Thyroid gland (tissue), 4 donors: ENCODE measurements around the gene IPO9. TPM values are rescaled to one million over a fixed set of nuclear protein-coding genes. Genes with fewer than 3 reads are reported as not detected.
"Not testable (repeated sequence)": the region's sequence is repeated elsewhere in the genome, so short reads cannot be mapped to it uniquely, and the experiment has no call there.

Experiments
- DNase-seq, 2 donors: peaks; one replicate each; pipeline ENCODE4 v3.0.0-alpha.2; 2019
- H3K27ac ChIP-seq, 3 donors: fragments of 200-600 bp; sonication (generic); 1 replicate in 2 of 3; 2 replicates in 1 of 3; pipeline ENCODE4 v1.5.1; 2016 to 2019; ENCODE audit warnings: mild to moderate bottlenecking in 1 of 3, moderate library complexity in 1 of 3
- H3K27me3 ChIP-seq: fragments of 200-600 bp; sonication (generic); one replicate; pipeline ENCODE4 v1.5.1; 2019
- H3K36me3 ChIP-seq, 2 donors: fragments of 200-600 bp; sonication (generic); one replicate each; pipeline ENCODE4 v1.5.1; 2016 to 2019
- H3K4me1 ChIP-seq, 2 donors: fragments of 200-600 bp; sonication (generic); one replicate each; pipeline ENCODE4 v1.5.1; 2017 to 2019
- H3K4me3 ChIP-seq, 3 donors: fragments of 200-600 bp; sonication (generic); replicated peaks in 1 of 3; 1 replicate in 2 of 3; 2 replicates in 1 of 3; pipeline ENCODE4 v1.5.1; 2016; ENCODE audit warnings: mild to moderate bottlenecking in 1 of 3
- H3K9me3 ChIP-seq: fragments of 200-600 bp; sonication (generic); one replicate; pipeline ENCODE4 v1.5.1; 2017
- POLR2A ChIP-seq, 2 donors: fragments of 450-650 bp; IDR thresholded peaks; one replicate each; pipeline ENCODE4 v1.6.1; 2017; ENCODE audit warnings: antibody characterized with exemption in 2 of 2, mild to moderate bottlenecking in 2 of 2, moderate library complexity in 1 of 2
- WGBS, 2 donors: methylation state at CpG; one replicate each; pipeline ENCODE4 v1.1.5; 2017; 5-methylcytosine and 5-hydroxymethylcytosine counted together
- intact Hi-C: fragments of 100-400 bp; cut with DNase I; formaldehyde crosslinking; loops from one replicate; pipeline ENCODE4 v1.15.1; 2023
- total RNA-seq, 4 donors: library from RNA; depleted of rRNA; stranded (reverse); fragments of >200 nt; gene quantifications; one replicate each; pipeline ENCODE4 v1.2.3, GENCODE V29; 2016
- TF ChIP-seq, protein P1 (sequence below), 6 experiments: fragments of 200-600 bp in 3 of 6; fragments of 450-650 bp in 3 of 6; sonication (generic) in 3 of 6; IDR thresholded peaks; one replicate each; pipeline ENCODE4 v1.5.1; 2016 to 2019; ENCODE audit warnings: antibody characterized with exemption in 6 of 6, mild to moderate bottlenecking in 2 of 6, inconsistent platforms in 1 of 6, moderate library complexity in 1 of 6

Gene IPO9
- total RNA-seq, 4 donors from 2014 or later = 28.4 to 42.1 (median 36.7) TPM

DNA sequence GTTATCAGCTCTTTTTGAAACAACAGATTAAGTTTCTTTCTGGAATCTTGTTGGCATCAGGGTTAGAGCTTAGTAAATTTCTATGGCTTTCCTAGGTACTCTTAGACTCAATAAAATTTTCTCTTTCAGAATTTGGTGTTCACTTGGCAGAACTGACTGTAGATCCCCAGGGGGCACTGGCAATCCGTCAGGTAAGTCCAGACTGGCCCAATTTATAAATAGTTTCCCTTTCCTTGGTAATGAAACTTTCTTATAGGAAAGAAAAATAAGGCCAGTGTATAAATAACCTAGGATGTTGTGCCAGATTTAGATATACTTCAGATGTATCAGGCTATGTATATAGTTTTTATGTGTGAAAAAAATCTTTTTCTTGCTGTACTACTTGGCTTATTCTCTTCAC is 18.2 kb downstream of the IPO9 start:
- H3K9me3 ChIP-seq = no peaks in the 10 kb centered on the region
- peak in 1 of 2 donors; percentile 21 for DNase-seq
- H3K27ac ChIP-seq = peak overlapping the region in 1 of 3 donors; percentile 84
- H3K36me3 ChIP-seq = peaks cover 2 to 3% of the 10 kb centered on the region in 2 donors
- intact Hi-C loops = no loop called here
- H3K4me3 ChIP-seq = no peak overlapping the region
- no peaks in the 10 kb centered on the region for H3K27me3 ChIP-seq
- WGBS, 2 donors = 31 to 68% methylated on average over 1 of the region's 1 CpG
- TF ChIP-seq POLR2A (IDR thresholded peaks at IDR 0.05) = no peak
- TF ChIP-seq, protein P1, sequence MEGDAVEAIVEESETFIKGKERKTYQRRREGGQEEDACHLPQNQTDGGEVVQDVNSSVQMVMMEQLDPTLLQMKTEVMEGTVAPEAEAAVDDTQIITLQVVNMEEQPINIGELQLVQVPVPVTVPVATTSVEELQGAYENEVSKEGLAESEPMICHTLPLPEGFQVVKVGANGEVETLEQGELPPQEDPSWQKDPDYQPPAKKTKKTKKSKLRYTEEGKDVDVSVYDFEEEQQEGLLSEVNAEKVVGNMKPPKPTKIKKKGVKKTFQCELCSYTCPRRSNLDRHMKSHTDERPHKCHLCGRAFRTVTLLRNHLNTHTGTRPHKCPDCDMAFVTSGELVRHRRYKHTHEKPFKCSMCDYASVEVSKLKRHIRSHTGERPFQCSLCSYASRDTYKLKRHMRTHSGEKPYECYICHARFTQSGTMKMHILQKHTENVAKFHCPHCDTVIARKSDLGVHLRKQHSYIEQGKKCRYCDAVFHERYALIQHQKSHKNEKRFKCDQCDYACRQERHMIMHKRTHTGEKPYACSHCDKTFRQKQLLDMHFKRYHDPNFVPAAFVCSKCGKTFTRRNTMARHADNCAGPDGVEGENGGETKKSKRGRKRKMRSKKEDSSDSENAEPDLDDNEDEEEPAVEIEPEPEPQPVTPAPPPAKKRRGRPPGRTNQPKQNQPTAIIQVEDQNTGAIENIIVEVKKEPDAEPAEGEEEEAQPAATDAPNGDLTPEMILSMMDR (IDR thresholded peaks at IDR 0.05) = no peak
- H3K4me1 ChIP-seq = peaks cover 23 to 26% of the 10 kb centered on the region in 2 donors

DNA sequence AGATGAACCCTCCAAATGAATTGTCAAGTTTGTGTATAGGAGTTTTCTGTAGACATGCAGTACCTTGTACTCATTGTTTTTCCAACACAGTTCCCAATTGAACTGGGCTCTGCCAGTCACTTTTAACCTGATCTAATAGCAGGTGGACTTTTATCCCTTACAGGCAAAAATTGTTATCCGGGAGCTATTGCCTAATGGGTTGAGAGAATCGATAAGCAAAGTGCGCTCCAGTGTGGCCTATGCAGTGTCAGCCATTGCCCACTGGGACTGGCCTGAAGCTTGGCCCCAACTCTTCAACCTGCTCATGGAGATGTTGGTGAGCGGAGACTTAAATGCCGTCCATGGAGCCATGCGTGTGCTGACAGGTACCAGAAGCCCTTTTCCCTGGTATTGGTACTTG is 19.3 kb downstream of the IPO9 start:
- 94 to 98% methylated on average over 6 of the region's 6 CpGs for WGBS, 2 donors
- Histone ChIP-seq H3K9me3 (no peaks in the 10 kb centered on the region), H3K27me3 (no peaks in the 10 kb centered on the region), H3K4me3 (no peak overlapping the region), H3K27ac (peak overlapping the region; percentile 72 to 88 (median 84)), H3K36me3 (peaks cover 13 to 14% of the 10 kb centered on the region in 2 donors), H3K4me1 (peaks cover 23 to 26% of the 10 kb centered on the region in 2 donors)
- intact Hi-C loops = no loop called here
- no peak for DNase-seq
- no peak for TF ChIP-seq POLR2A (IDR thresholded peaks at IDR 0.05)
- TF ChIP-seq, protein P1 (IDR thresholded peaks at IDR 0.05) = no peak

DNA sequence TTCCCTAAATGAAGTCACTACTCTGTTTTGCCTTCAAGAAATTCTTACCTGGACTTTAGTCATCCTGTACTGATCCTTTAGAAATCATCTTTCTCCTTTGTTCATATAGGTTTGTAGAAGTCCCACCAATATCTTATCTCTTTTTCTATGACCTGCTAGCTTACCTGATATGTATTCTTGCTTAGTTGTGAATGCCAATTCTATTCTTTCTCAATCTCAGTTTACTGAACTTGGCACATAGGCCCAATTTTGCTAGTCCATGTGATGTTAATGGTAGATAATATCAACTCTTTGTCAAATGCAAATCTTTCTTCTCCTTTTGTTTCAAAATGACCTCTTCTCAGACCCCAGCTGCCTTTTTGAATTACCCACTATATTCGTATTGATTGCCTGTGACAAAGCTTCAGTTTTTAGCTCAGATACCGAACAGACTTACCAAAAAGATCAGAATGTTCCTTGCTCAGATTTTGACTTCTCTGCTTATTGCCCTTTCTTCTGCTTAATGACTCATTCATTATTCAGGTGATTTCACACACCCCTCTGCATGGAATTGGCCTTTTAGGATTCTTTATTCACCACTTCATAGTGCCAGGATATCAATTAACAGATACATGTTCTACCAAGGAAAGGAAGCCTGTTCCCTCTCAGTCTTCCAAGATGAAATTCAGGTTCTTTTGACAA is 20.6 kb downstream of the IPO9 start:
- Histone ChIP-seq H3K4me1 (peaks cover 23 to 26% of the 10 kb centered on the region in 2 donors), H3K9me3 (no peaks in the 10 kb centered on the region), H3K27ac (peak overlapping the region; percentile 72 to 88 (median 84)), H3K27me3 (no peaks in the 10 kb centered on the region), H3K36me3 (peaks cover 24 to 26% of the 10 kb centered on the region in 2 donors), H3K4me3 (no peak overlapping the region)
- no peak for TF ChIP-seq POLR2A (IDR thresholded peaks at IDR 0.05)
- TF ChIP-seq, protein P1 (IDR thresholded peaks at IDR 0.05) = no peak
- intact Hi-C loops = no loop called here
- 74 to 84% methylated on average over 2 of the region's 2 CpGs for WGBS, 2 donors
- DNase-seq = no peak

DNA sequence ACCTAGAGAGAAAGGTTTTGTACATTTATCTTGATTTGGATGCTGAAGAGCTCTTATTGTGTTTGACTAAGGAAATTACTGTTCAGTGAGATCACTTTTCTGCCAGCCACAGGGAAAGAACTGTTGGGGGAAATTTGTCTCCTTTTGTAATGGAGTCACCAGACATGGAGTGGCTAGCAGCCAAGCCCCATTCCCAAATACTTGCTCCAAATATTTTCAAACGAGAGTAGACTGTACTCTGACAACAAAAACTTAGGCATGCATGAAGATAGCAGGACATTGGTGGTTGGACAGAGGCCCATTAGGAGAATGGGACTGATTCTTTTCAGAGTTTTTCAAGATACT is 21.1 kb downstream of the IPO9 start:
- Histone ChIP-seq H3K9me3 (no peaks in the 10 kb centered on the region), H3K36me3 (peaks cover 28 to 30% of the 10 kb centered on the region in 2 donors), H3K27me3 (no peaks in the 10 kb centered on the region), H3K4me3 (no peak overlapping the region), H3K27ac (peak overlapping the region; percentile 72 to 88 (median 84)), H3K4me1 (peaks cover 23 to 26% of the 10 kb centered on the region in 2 donors)
- 0 to 24% methylated on average over 1 of the region's 1 CpG for WGBS, 2 donors
- peak; percentile 87 to 92 for DNase-seq
- TF ChIP-seq, protein P1 (IDR thresholded peaks at IDR 0.05) = no peak
- TF ChIP-seq POLR2A (IDR thresholded peaks at IDR 0.05) = peak in 1 of 2 donors; percentile 33
- intact Hi-C loops = no loop called here

DNA sequence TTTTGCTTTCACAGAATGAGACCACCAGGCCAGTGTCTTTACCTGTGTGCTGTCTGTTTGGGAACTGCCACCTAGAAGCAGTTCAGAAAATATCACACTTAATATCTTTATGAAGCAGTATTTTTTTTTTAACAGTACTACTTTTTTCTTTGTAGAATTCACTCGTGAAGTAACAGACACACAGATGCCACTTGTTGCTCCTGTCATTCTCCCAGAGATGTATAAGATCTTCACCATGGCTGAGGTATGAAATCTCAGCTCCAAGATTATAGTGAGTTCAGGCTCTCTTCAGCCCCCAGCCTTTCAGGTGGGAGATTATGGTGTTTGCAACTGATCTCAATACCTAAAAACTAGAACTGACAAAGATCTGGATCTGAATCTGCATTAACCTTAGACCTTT is 23.0 kb downstream of the IPO9 start:
- Histone ChIP-seq H3K36me3 (peaks cover 47 to 49% of the 10 kb centered on the region in 2 donors), H3K27me3 (no peaks in the 10 kb centered on the region), H3K9me3 (no peaks in the 10 kb centered on the region), H3K4me1 (peaks cover 20 to 23% of the 10 kb centered on the region in 2 donors), H3K4me3 (no peak overlapping the region), H3K27ac (peak overlapping the region in 1 of 3 donors; percentile 84)
- WGBS, 2 donors = 92 to 95% methylated on average over 1 of the region's 1 CpG
- no peak for DNase-seq
- intact Hi-C loops = no loop called here
- TF ChIP-seq, protein P1 (IDR thresholded peaks at IDR 0.05) = no peak
- TF ChIP-seq POLR2A (IDR thresholded peaks at IDR 0.05) = no peak

DNA sequence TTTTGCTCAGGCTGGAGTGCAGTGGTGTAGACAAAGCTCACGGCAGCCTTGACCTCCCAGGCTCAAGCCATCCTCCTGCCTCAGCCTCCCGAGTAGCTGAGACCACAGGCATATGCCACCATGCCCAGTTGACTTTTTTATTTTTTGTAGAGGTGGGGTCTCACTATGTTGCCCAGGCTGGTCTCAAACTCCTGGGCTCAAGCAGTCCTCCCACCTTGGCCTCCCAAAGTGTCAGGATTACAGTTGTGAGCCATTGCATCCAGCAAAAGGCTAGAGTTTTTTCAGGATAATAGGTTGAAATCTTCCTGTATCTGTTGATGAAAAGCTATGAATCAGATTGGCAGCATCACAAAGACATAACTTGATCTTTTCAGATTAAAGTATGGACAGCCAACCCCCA is 27.8 kb downstream of the IPO9 start:
- H3K9me3 ChIP-seq, H3K4me1 ChIP-seq, H3K27me3 ChIP-seq, H3K27ac ChIP-seq, H3K4me3 ChIP-seq, intact Hi-C loops, DNase-seq: not testable (repeated sequence)
- 97 to 98% methylated on average over 2 of the region's 2 CpGs for WGBS, 2 donors
- peaks cover 61 to 71% of the 10 kb centered on the region in 2 donors for H3K36me3 ChIP-seq
